CD4-positive, alpha-beta T cell treated with Interleukin-15 for 4 hours (primary cell): ENCODE data around the gene PLPP7.
"Not testable (repeated sequence)": the region's sequence is repeated elsewhere in the genome, so short reads cannot be mapped to it uniquely, and the experiment has no call there.

Experiments used
- DNase-seq: peaks from one replicate; pipeline ENCODE4 v3.0.0-alpha.2; 2020; ENCODE audit warnings: low spot score

Gene PLPP7

DNA sequence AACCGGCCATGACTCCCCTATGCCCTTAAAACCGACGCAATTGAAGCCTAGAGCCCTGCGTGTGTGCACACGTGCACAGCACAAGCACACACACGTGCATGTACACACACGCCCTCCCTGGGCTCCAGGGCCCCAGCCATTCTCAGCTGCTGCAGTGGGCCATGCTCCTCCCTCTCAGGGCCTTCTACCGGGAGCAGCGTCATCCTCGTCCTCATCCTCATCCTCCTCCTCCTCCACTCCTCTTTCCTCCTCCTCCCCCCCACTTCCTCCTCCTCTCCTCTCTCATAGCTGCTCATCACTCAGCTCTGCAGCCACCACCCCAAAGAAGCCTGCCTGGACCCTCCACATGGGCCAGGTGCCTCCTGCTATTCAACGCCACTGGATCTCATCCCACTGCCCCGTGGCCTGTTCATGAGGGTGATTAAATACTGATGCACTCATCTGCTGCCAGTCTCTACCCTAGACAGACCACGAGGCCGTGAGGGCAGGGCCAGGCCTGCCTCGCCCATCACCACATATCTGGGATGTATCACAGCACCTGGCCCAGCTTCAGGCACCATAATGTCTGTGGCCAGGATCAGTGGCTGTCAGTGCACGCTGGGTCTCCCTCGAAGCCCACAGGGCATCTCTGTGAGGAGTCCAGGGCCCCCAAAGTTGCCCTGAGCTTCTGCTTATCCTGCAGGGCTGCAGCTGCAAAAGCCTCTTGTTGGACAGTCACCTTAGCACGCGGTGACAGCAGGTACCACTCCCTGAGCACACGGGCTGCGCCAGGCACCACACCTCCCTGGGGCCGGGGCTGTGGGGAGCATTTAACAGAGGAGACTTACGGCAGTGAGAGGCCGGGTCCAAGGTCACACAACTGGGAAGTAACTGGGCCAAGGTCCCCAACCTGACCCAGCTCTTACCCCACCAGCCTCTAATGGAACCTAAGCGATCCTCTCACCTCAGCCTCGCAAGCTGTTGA is 23.0 kb upstream of the PLPP7 start:
- no peak for DNase-seq

DNA sequence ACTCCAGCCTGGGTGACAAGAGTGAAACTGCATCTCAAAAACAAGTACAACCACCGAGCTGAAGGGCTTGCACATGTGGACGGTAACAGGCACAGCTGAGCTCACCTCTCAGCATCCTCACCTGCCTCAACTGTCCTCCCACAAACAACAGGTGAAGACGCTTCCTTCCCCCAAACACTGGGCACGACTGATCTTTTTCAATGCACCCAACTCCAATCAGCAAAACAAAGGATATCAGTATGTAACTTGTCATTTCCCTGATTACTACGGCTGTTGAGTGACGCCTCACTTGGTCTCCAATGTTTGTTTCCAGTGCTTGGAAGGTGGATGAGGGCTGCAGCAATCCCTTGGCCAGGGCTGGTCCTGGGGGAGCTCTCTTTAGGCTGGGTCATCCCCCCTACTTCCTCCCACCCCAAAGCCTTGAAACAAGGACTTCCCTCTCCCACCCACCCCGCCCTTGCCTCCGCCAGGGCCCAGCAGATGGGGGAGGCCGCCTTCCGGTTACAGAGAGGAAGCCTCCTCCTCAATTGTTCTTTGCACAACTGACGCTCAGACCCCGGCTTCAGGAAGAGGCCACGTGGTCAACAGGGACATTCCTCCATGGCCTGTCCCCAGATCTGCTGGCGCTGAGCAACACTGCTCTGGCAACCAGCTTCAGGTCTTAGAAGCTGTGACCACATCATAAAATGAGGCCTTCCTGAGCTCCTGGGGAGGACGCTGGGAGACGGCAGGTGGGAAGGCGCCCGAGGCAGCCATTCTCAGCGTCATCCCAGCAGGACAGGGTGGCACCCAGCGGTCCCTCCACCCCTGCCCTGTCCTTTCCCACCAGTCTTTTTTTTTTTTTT is 19.1 kb upstream of the PLPP7 start:
- peak; percentile 52 for DNase-seq

DNA sequence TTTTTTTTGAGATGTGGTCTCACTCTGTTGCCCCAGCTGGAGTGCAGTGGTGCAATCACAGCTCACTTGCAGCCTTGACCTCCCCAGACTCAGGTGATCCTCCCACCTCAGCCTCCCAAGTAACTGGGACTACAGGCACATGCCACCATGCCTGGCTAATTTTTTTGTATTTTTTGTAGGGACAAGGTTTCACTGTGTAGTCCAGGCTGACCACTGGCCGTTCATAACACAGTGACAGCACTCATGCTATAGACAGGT is 18.6 kb upstream of the PLPP7 start:
- DNase-seq, result not testable (repeated sequence)

- DNase-seq, result no peak
Measured at GRCh38 chr9:131271506-131271931, 18.0 kb upstream of the PLPP7 start.

DNA sequence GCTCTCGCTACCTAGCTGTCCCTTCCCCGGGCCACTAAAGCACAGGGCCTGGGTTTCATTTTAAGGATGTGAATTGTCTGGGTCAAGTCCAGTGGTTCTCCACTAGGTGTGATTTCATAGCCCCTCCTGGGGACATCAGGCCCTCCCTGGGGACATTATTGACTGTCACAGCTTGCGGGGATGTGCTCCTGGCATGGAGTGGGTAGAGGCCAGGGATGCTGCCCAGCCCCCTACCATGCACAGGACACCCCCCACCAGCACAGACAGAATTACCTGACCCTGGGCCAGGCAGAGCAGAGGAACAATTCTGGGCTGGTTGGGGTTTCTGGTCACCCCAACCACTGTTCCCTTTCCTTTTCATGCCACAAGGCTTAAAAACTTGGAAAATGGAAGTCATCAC is 17.3 kb upstream of the PLPP7 start:
- DNase-seq, result no peak

DNA sequence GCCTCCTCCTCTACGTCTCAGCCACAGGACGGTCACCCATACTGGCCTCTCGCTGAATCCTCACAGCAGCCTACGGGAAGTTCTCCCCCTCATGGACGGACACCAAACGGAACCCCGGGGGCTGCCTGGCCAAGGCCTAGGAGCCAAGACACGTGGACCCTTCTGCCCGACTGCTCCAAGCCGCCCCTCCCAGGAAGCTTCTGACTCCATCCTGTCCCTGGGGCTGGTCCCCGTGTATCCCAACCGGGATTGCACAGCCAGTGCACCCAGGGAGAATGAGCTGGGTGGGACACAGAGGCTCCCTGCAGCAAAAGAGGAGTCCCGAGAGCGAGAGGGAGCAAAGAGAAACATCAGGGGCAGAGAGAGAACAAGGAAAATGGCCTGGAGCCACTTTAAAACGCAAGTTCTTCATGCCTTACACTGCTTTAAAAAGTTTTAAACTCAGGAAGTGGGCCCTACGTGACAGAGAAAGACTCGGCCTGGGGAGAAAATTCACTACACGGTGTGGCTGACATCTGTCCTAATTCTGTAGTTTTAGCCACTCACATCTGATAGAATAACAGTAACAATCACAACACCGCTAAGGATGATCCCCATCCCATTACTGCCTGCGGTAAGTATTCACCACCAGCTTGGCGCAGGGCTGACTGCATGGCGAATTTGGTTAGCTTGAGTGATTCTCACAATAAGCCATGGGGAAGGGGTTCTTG is 16.2 kb upstream of the PLPP7 start:
- DNase-seq, result no peak

DNA sequence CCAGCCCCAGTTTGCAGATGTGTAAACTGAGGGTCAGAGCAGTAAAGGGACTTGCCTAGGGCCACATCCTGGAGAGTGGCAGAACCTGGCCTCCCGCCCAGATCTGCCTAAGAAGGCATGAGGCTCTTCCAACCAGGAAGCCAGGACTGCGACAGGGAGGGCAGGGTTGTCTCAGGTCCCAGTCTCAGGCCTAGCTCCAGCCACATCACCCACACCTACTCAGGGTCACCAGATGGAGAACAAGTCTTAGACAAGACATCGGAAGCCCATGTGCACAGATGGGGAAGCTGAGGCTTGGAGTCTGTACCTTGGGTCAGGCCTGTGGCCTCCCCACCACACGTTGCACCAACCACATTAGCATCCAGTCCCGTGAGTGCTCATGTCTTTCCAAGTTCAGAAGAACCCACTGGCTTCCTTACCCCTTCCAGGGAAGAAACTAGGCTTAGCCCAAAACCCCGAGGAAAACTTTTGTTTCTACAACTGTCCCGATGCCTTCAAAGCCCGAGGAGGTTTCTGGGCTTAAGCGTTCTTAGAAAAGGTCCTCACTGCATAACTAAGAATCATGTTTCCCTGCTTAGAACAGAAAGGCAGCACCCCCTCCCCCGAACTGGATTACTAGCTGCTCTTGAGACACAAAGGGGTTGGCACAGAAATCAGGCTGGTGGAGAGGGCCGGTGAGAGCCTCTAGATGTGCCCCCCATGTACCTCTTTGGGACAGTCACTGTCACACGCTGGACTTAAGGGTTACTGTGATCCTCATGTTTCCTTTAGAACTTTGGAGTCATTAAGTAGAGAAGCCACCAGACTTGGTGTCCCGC is 15.5 kb upstream of the PLPP7 start:
- peak; percentile 44 for DNase-seq

DNA sequence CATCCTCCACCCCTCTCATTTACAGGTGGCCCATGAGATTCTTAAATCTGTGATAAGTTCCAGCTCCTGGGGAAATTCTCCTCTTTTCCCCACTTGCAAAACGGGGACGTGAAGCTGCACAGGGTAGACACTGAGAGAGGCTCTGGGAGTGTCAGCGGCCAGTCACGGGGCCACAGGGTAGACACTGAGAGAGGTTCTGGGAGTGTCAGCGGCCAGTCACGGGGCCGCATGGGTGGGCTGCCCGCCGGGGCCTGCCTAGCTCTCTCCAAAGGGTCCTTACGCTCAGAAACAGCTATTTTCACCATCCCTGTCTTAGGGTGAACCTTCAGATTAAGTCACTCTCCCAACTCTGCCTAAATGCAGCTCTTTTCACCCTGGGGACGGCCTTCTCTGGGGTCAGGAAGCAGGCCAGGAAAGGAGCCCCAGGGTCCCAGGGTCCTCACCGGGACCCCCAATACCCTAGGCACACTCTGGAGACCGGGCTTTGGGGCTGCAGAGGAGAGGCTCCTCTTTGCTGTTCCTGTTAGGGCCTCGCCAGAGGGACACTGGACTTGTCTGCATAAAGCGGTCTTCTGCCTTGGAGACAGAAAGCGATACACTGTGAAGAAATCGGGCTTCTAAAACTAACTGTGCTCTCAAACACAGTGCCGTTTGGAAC is 14.7 kb upstream of the PLPP7 start:
- DNase-seq, result no peak

- DNase-seq, result no peak
Measured at GRCh38 chr9:131275332-131276093, 14.0 kb upstream of the PLPP7 start.

DNA sequence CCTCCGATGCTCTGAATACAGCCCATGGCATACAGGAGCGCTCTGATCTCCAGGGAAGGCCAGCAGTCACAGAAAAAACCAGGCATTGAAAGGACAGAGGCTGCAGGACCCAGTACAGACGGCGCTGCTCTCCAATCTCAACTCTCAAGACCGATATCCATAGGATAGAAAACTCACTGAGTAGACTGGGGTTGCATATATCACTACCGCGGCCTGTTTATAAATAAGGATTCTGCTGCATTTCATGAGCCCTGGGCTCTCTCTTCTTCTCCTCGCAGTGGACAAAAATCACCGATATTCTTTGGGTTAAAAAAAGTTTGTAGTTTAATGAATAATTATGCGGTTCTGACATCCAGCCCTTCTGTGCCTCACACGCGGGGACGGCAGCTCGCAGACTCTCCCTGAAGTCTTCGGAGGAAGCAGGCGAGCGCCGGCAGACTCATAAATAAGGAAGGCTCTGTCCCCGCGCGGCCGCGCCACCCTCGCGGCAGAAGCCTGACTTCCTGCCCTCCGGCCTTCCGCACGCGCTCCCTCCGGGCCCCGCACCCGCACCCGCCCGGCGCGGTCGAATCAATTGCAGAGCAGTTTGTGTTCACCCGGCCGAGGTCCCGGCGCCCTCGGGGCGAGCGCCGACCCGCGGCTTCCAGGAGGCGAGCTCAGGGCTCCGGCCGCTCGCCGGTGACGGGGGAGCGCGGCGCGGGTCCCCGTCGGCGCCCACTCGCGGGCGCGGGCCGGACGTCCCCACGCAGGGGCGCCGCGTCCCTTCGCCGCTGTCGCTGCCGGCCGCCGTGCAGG is 13.2 kb upstream of the PLPP7 start, which contains the start of gene FAM78A:
TSS of gene FAM78A (minus strand) at position 417 of the 795 bp plus-strand sequence. CDS start at position 86, 331 bp downstream.
- DNase-seq, result no peak

GRCh38 chr9:131276891-131277286 is 12.6 kb upstream of the PLPP7 start:
- no peak for DNase-seq

DNA sequence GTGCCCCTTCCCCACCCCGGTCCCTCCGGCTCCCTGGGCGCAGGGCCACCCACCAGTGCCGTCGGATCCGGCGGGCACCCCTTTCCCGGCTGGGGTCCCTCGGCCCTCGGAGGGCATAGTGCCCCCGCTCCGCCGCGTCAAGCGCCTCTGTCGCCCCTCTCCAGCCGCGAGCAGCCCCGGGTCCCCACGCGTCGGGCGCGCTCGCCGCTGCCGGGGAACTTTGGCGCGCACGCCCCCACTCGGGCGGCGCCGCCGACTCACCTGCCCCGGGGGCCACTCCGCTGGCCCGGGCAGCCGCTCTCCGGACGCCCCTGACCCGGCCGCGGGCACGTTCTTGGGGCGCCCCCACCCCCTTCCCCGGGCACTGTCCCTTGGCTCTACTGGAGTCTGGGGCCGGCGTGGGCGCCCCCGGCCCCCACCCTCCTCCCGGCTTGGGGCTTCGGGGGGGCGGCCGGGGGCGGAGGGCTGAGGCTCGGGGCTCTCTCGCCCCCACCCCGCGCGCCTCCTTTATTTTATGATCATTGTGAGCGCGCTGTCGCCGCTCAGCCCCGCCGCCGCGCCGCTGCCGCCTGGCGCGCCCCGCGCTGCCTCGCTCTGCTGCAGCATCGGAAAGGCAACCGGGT is 12.1 kb upstream of the PLPP7 start:
- no peak for DNase-seq

GRCh38 chr9:131277910-131278701 is 11.4 kb upstream of the PLPP7 start:
- peak; percentile 76 for DNase-seq

DNA sequence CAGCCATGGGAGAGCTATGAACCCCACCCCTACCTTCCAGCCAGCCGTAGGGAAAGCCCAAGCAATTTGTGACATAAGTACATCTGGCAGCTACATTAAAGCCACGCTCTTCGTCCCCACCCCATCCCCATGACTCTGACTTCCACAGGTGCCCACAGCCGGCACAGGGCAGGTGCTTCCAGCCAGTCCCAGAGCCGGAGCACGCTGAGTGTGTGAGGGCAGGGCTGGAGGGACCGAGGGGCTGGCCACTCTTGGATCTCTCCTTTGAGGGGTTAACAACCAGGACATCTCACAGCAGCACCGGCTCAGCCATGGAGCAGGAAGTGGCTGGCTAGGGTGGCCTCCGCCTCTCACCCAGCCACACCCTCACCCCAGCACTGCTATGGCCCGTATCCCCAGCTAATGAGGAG is 10.8 kb upstream of the PLPP7 start:
- no peak for DNase-seq

GRCh38 chr9:131279196-131279862 is 10.2 kb upstream of the PLPP7 start:
- no peak for DNase-seq

DNA sequence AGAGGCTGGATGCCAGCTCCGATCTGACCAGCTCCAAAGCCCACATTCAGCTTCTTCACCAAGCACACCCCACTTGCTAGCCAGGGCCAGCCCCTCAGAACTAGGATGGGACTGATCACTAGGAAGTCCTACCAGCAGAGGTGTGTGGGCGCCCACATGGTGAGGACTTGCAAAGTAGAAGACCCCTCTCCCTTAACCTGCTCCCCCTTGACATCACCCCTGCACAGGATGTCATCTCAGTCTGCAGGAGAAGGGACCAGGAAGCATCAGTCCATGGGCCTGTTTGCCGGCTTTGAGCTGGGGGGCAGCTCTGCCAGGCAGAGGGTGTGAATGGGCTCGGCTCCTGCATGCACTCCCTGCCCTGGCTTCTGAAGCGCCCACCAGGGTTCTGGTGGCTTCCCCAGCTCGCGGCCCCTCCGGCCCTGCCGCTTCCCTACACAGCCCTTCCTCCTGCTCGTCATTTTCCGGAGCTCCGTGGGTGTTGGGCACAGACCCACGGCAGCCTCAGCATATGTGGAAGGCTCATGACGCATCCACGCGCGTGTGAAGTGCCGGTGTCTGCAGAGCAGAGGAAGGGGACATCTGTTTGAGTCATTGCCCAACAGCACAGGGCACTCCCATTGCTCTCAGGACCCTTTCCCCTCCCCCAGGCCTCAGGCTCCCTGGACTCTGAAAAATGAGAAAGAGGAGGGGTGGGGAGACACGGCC is 9.5 kb upstream of the PLPP7 start:
- DNase-seq, result no peak

DNA sequence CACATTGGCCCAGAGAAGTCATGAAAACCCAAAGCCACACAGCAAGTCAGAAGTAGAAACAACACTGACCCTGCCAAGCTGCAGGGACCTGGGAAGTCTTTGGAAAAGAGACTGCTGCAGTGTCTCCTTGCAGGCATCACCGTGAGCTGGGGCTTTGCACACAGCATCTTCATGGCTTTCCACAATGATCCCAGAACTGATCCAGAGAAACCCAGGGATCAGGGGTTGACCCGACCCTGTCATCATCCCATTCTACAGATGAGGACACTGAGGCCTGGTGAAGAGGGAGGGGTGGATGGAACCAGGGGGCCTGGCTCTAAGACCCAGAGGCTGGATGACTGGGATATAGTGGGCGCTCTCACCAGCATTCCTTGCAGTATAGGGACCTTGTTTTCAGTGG is 8.9 kb upstream of the PLPP7 start:
- no peak for DNase-seq
